ENCODE measurements around the gene PPP1R10.

PPP1R10 gene

GRCh38 chr6:30555816-30556065 lies 61.3 kb downstream of the PPP1R10 start:
- DNase-seq, result no peak

- DNase-seq, result no peak
These were observed 61.9 kb downstream of the PPP1R10 start for GRCh38 chr6:30554962-30555815.

- DNase-seq, result no peak
These were observed 62.6 kb downstream of the PPP1R10 start for GRCh38 chr6:30554404-30554803.

Data from SIG-M5 (cell line).